ENCODE results near the gene RTF1.
"Not testable (repeated sequence)": the region's sequence is repeated elsewhere in the genome, so short reads cannot be mapped to it uniquely, and the experiment has no call there.

The RTF1 gene

GRCh38 chr15:41416742-41417417, at the start of gene RTF1:
Gene RTF1 (plus strand): TSS chr15:41417095. CDS start chr15:41417116, 21 bp downstream.
- Histone ChIP-seq H3K9ac (ENCODE audit: low read length) (peak within 1 kb of the TSS; percentile 63), H3K27me3 (ENCODE audit: control insufficient read depth in 1 of 2, insufficient read depth in 2 of 2, low read length in 2 of 2) (no peaks in the 10 kb centered on the region), H3K4me1 (ENCODE audit: insufficient read depth, low read length) (peaks cover 20% of the 10 kb centered on the region), H3K27ac (ENCODE audit: low read depth, low read length) (peak within 1 kb of the TSS; percentile 90), H3K36me3 (ENCODE audit: insufficient read depth, low read length) (no peaks in the 10 kb centered on the region), H3K4me3 (ENCODE audit: low read depth in 1 of 2, low read length in 2 of 2) (peak within 1 kb of the TSS; percentile 84 to 86), H3K9me3 (ENCODE audit: low read length) (no peaks in the 10 kb centered on the region)

GRCh38 chr15:41367418-41367817, 49.5 kb upstream of the RTF1 start:
- Histone ChIP-seq H3K36me3 (ENCODE audit: insufficient read depth, low read length) (no peaks in the 10 kb centered on the region), H3K4me1 (ENCODE audit: insufficient read depth, low read length) (no peaks in the 10 kb centered on the region), H3K9ac (ENCODE audit: low read length) (no peak overlapping the region), H3K9me3 (ENCODE audit: low read length) (no peaks in the 10 kb centered on the region), H3K4me3 (ENCODE audit: low read depth in 1 of 2, low read length in 2 of 2) (no peak overlapping the region), H3K27me3 (ENCODE audit: control insufficient read depth in 1 of 2, insufficient read depth in 2 of 2, low read length in 2 of 2) (no peaks in the 10 kb centered on the region), H3K27ac (ENCODE audit: low read depth, low read length) (no peak overlapping the region)

GRCh38 chr15:41377978-41378377, 38.9 kb upstream of the RTF1 start:
- H3K9ac ChIP-seq (ENCODE audit: low read length) = no peak overlapping the region
- no peaks in the 10 kb centered on the region for H3K4me1 ChIP-seq (ENCODE audit: insufficient read depth, low read length)
- H3K27ac ChIP-seq (ENCODE audit: low read depth, low read length) = no peak overlapping the region
- no peaks in the 10 kb centered on the region for H3K27me3 ChIP-seq (ENCODE audit: control insufficient read depth in 1 of 2, insufficient read depth in 2 of 2, low read length in 2 of 2)
- no peaks in the 10 kb centered on the region for H3K9me3 ChIP-seq (ENCODE audit: low read length)
- no peak overlapping the region for H3K4me3 ChIP-seq (ENCODE audit: low read depth in 1 of 2, low read length in 2 of 2)
- no peaks in the 10 kb centered on the region for H3K36me3 ChIP-seq (ENCODE audit: insufficient read depth, low read length)

DNA sequence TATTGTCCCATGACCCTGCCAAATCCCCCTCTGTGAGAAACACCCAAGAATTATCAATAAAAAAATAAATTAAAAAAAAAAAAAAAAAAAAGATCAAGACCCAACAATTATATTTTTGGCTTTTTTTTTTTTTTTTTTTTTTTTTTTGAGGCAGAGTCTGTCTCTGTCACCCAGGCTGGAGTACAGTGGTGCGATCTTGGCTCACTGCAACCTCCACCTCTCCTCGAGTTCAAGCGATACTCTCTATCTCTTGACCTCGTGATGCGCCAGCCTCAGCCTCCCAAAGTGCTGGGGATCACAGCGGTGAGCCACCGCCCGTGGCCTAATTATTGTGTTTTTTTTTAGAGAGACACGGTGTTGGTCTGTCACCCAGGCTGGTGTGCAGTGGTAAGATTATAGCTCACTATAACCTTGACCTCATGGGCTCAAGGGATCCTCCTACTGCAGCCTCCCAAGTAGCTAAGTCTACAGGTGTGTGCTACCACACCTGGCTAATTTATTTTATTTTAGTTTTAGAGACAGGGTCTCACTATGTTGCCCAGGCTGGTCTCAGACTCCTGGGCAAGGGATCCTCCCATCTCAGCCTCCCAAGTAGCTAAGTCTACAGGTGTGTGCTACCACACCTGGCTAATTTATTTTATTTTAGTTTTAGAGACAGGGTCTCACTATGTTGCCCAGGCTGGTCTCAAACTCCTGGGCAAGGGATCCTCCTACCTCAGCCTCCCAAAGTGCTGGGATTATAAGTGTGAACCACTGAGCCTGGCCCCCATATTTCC, 32.7 kb upstream of the RTF1 start:
- H3K4me3 ChIP-seq (ENCODE audit: low read depth in 1 of 2, low read length in 2 of 2); H3K9ac ChIP-seq (ENCODE audit: low read length); H3K4me1 ChIP-seq (ENCODE audit: insufficient read depth, low read length); H3K27me3 ChIP-seq (ENCODE audit: control insufficient read depth in 1 of 2, insufficient read depth in 2 of 2, low read length in 2 of 2); H3K27ac ChIP-seq (ENCODE audit: low read depth, low read length); H3K36me3 ChIP-seq (ENCODE audit: insufficient read depth, low read length); H3K9me3 ChIP-seq (ENCODE audit: low read length): not testable (repeated sequence)

GRCh38 chr15:41387646-41388045, 29.2 kb upstream of the RTF1 start:
- Histone ChIP-seq H3K4me1 (ENCODE audit: insufficient read depth, low read length) (no peaks in the 10 kb centered on the region), H3K9ac (ENCODE audit: low read length) (no peak overlapping the region), H3K27ac (ENCODE audit: low read depth, low read length) (no peak overlapping the region), H3K27me3 (ENCODE audit: control insufficient read depth in 1 of 2, insufficient read depth in 2 of 2, low read length in 2 of 2) (no peaks in the 10 kb centered on the region), H3K9me3 (ENCODE audit: low read length) (no peaks in the 10 kb centered on the region), H3K36me3 (ENCODE audit: insufficient read depth, low read length) (peaks cover 3% of the 10 kb centered on the region), H3K4me3 (ENCODE audit: low read depth in 1 of 2, low read length in 2 of 2) (no peak overlapping the region)

- Histone ChIP-seq H3K27me3 (ENCODE audit: control insufficient read depth in 1 of 2, insufficient read depth in 2 of 2, low read length in 2 of 2) (no peaks in the 10 kb centered on the region), H3K9ac (ENCODE audit: low read length) (no peak overlapping the region), H3K4me3 (ENCODE audit: low read depth in 1 of 2, low read length in 2 of 2) (no peak overlapping the region), H3K4me1 (ENCODE audit: insufficient read depth, low read length) (no peaks in the 10 kb centered on the region), H3K36me3 (ENCODE audit: insufficient read depth, low read length) (peaks cover 17% of the 10 kb centered on the region), H3K27ac (ENCODE audit: low read depth, low read length) (no peak overlapping the region), H3K9me3 (ENCODE audit: low read length) (no peaks in the 10 kb centered on the region)
These were observed 24.2 kb upstream of the RTF1 start for GRCh38 chr15:41392659-41393058.

GRCh38 chr15:41394924-41395323, 22.0 kb upstream of the RTF1 start:
- Histone ChIP-seq H3K27me3 (ENCODE audit: control insufficient read depth in 1 of 2, insufficient read depth in 2 of 2, low read length in 2 of 2) (no peaks in the 10 kb centered on the region), H3K36me3 (ENCODE audit: insufficient read depth, low read length) (peaks cover 17% of the 10 kb centered on the region), H3K4me3 (ENCODE audit: low read depth in 1 of 2, low read length in 2 of 2) (no peak overlapping the region), H3K4me1 (ENCODE audit: insufficient read depth, low read length) (no peaks in the 10 kb centered on the region), H3K9me3 (ENCODE audit: low read length) (no peaks in the 10 kb centered on the region), H3K9ac (ENCODE audit: low read length) (no peak overlapping the region), H3K27ac (ENCODE audit: low read depth, low read length) (no peak overlapping the region)

- H3K9ac ChIP-seq (ENCODE audit: low read length) = no peak overlapping the region
- no peak overlapping the region for H3K27ac ChIP-seq (ENCODE audit: low read depth, low read length)
- no peaks in the 10 kb centered on the region for H3K9me3 ChIP-seq (ENCODE audit: low read length)
- no peaks in the 10 kb centered on the region for H3K4me1 ChIP-seq (ENCODE audit: insufficient read depth, low read length)
- H3K27me3 ChIP-seq (ENCODE audit: control insufficient read depth in 1 of 2, insufficient read depth in 2 of 2, low read length in 2 of 2) = no peaks in the 10 kb centered on the region
- peaks cover 17% of the 10 kb centered on the region for H3K36me3 ChIP-seq (ENCODE audit: insufficient read depth, low read length)
- H3K4me3 ChIP-seq (ENCODE audit: low read depth in 1 of 2, low read length in 2 of 2) = no peak overlapping the region
These were observed 20.8 kb upstream of the RTF1 start for GRCh38 chr15:41396111-41396510.

DNA sequence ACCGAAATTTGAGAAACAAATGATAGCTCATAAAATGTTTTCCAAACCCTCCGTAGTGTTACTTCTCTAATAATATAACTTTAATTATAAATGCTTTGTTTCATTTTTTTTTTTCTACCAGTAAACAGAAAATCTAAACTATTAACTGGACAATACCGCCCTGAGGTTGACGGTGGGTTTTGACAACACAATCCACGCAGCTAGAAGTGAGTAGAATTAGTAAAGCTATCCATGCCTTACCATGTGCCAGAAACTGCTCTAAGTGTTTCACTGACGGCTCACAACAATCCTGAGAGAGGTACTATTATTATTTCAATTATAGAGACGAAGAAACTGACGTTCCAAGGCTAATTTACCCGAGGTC, 15.0 kb upstream of the RTF1 start:
- H3K27me3 ChIP-seq (ENCODE audit: control insufficient read depth in 1 of 2, insufficient read depth in 2 of 2, low read length in 2 of 2) = no peaks in the 10 kb centered on the region
- H3K9ac ChIP-seq (ENCODE audit: low read length) = peak overlapping the region; percentile 71
- no peaks in the 10 kb centered on the region for H3K36me3 ChIP-seq (ENCODE audit: insufficient read depth, low read length)
- peaks cover 5% of the 10 kb centered on the region for H3K4me1 ChIP-seq (ENCODE audit: insufficient read depth, low read length)
- no peaks in the 10 kb centered on the region for H3K9me3 ChIP-seq (ENCODE audit: low read length)
- H3K27ac ChIP-seq (ENCODE audit: low read depth, low read length) = peak overlapping the region; percentile 77
- H3K4me3 ChIP-seq (ENCODE audit: low read depth in 1 of 2, low read length in 2 of 2) = peak overlapping the region; percentile 74 to 83

DNA sequence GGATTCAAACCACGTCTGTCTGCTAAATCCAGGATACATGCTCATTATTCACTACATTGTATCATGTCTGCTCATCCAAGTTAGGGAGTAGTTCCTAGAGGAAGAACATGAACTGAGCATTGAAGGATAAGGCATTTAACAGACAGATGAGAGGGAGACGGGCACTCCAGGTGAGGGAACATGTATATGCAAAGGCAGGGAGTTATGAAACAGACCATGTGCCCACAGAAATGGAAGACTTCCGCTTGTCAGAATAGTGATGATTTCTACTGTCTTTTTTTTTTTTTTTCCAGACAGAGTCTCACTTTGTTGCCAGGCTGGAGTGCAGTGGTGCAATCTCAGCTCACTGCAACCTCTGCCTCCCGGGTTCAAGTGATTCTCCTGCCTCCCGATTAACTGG, 9.6 kb upstream of the RTF1 start:
- Histone ChIP-seq H3K9me3 (ENCODE audit: low read length) (no peaks in the 10 kb centered on the region), H3K4me1 (ENCODE audit: insufficient read depth, low read length) (no peaks in the 10 kb centered on the region), H3K27ac (ENCODE audit: low read depth, low read length) (no peak overlapping the region), H3K36me3 (ENCODE audit: insufficient read depth, low read length) (no peaks in the 10 kb centered on the region), H3K27me3 (ENCODE audit: control insufficient read depth in 1 of 2, insufficient read depth in 2 of 2, low read length in 2 of 2) (no peaks in the 10 kb centered on the region), H3K4me3 (ENCODE audit: low read depth in 1 of 2, low read length in 2 of 2) (no peak overlapping the region), H3K9ac (ENCODE audit: low read length) (no peak overlapping the region)

GRCh38 chr15:41408234-41408641, 8.7 kb upstream of the RTF1 start:
- no peak overlapping the region for H3K4me3 ChIP-seq (ENCODE audit: low read depth in 1 of 2, low read length in 2 of 2)
- no peaks in the 10 kb centered on the region for H3K4me1 ChIP-seq (ENCODE audit: insufficient read depth, low read length)
- H3K27me3 ChIP-seq (ENCODE audit: control insufficient read depth in 1 of 2, insufficient read depth in 2 of 2, low read length in 2 of 2) = no peaks in the 10 kb centered on the region
- no peaks in the 10 kb centered on the region for H3K9me3 ChIP-seq (ENCODE audit: low read length)
- H3K36me3 ChIP-seq (ENCODE audit: insufficient read depth, low read length) = no peaks in the 10 kb centered on the region
- no peak overlapping the region for H3K9ac ChIP-seq (ENCODE audit: low read length)
- no peak overlapping the region for H3K27ac ChIP-seq (ENCODE audit: low read depth, low read length)

GRCh38 chr15:41411031-41411430, 5.9 kb upstream of the RTF1 start:
- H3K36me3 ChIP-seq (ENCODE audit: insufficient read depth, low read length) = no peaks in the 10 kb centered on the region
- no peaks in the 10 kb centered on the region for H3K27me3 ChIP-seq (ENCODE audit: control insufficient read depth in 1 of 2, insufficient read depth in 2 of 2, low read length in 2 of 2)
- no peak overlapping the region for H3K4me3 ChIP-seq (ENCODE audit: low read depth in 1 of 2, low read length in 2 of 2)
- H3K9ac ChIP-seq (ENCODE audit: low read length) = no peak overlapping the region
- peaks cover 6% of the 10 kb centered on the region for H3K4me1 ChIP-seq (ENCODE audit: insufficient read depth, low read length)
- H3K27ac ChIP-seq (ENCODE audit: low read depth, low read length) = no peak overlapping the region
- H3K9me3 ChIP-seq (ENCODE audit: low read length) = no peaks in the 10 kb centered on the region
